ENCODE measurements around the gene CCL20.

DNA sequence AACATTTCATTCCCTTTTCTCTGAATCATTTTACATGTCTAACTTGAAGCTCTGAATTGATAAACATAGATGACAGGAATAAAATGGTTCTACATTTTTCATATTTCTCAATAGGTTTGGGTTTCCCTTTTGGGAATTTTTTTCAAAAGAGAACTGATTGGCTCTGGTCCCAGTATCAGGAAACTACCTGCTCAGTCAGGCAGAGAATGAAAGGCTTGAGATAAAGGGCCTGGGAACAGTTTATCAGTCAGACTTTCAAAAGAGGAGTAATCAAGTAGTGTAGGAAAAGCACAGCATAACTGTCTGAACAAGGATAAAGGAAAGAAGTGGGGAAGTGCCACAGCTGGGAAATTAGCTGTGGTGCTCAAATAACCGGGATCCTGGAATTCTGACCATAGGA, 28.3 kb upstream of the CCL20 start:
- TF ChIP-seq, protein P1, sequence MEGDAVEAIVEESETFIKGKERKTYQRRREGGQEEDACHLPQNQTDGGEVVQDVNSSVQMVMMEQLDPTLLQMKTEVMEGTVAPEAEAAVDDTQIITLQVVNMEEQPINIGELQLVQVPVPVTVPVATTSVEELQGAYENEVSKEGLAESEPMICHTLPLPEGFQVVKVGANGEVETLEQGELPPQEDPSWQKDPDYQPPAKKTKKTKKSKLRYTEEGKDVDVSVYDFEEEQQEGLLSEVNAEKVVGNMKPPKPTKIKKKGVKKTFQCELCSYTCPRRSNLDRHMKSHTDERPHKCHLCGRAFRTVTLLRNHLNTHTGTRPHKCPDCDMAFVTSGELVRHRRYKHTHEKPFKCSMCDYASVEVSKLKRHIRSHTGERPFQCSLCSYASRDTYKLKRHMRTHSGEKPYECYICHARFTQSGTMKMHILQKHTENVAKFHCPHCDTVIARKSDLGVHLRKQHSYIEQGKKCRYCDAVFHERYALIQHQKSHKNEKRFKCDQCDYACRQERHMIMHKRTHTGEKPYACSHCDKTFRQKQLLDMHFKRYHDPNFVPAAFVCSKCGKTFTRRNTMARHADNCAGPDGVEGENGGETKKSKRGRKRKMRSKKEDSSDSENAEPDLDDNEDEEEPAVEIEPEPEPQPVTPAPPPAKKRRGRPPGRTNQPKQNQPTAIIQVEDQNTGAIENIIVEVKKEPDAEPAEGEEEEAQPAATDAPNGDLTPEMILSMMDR (conservative IDR thresholded peaks at IDR 0.05) = no peak
- TF ChIP-seq ZFX (IDR thresholded peaks at IDR 0.05) = no peak

All from C4-2B (cell line).